H1 (cell line): ENCODE data around the gene MAN1A2. TPM values are rescaled to one million over a fixed set of nuclear protein-coding genes. Genes with fewer than 3 reads are reported as not detected.

Source experiments
- CTCF ChIA-PET: fragments of 300-600 bp; sonication (Branson Sonifier 250); formaldehyde crosslinking; loops from one replicate; lab custom pipeline; 2021; ENCODE audit not compliant: partially characterized antibody; lab: Charles Lee
- POLR2A ChIA-PET: fragments of 300-600 bp; sonication (Branson Sonifier 250); formaldehyde crosslinking; loops from one replicate; lab custom pipeline; 2021; ENCODE audit warnings: inconsistent platforms; ENCODE audit not compliant: partially characterized antibody; lab: Charles Lee
- DNase-seq, 2 experiments: peaks; one replicate each; pipeline versions ENCODE4 v3.0.0 to v3.0.0-alpha.2; 2010 to 2022; ENCODE audit warnings: low spot score in 2 of 2, low read depth in 1 of 2, mixed read lengths in 1 of 2
- FAIRE-seq: peaks from 2 replicates; lab custom pipeline; 2011; peaks lifted over from hg19 to GRCh38; lab: Jason Lieb, UNC
- H2AFZ ChIP-seq: 2 replicates; pipeline ENCODE4 v1.8.1; 2012; ENCODE audit warnings: low read length, inconsistent platforms
- H2AK5ac ChIP-seq: 2 replicates; pipeline ENCODE4 v1.6.1; 2013; ENCODE audit warnings: low read depth, low read length
- H2BK120ac ChIP-seq: replicated peaks from 2 replicates; pipeline ENCODE3; 2013; ENCODE audit warnings: low read depth, low read length, inconsistent platforms
- H2BK12ac ChIP-seq: 2 replicates; pipeline ENCODE4 v1.6.1; 2013; ENCODE audit warnings: low read depth, low read length
- H2BK15ac ChIP-seq: 2 replicates; pipeline ENCODE4 v1.6.1; 2013; ENCODE audit warnings: low read length
- H2BK20ac ChIP-seq: 2 replicates; pipeline ENCODE4 v1.6.1; 2013; ENCODE audit warnings: low read length
- H2BK5ac ChIP-seq: 2 replicates; pipeline ENCODE4 v1.6.1; 2013; ENCODE audit warnings: low read depth, low read length
- H3K14ac ChIP-seq: 2 replicates; pipeline ENCODE4 v1.6.1; 2013; ENCODE audit warnings: inconsistent platforms; ENCODE audit not compliant: insufficient read length
- H3K18ac ChIP-seq: 2 replicates; pipeline ENCODE4 v1.6.1; 2013; ENCODE audit warnings: low read length; ENCODE audit errors: extremely low read depth
- H3K23ac ChIP-seq: 2 replicates; pipeline ENCODE4 v1.6.1; 2013; ENCODE audit warnings: inconsistent platforms; ENCODE audit not compliant: insufficient read length
- H3K23me2 ChIP-seq: 2 replicates; pipeline ENCODE4 v1.6.1; 2013; ENCODE audit warnings: low read depth, low read length
- H3K27ac ChIP-seq: 2 replicates; pipeline ENCODE4 v1.6.1; 2011; ENCODE audit warnings: low read depth, low read length, inconsistent platforms
- H3K27me3 ChIP-seq, 4 experiments: replicated peaks in 1 of 4; 1 replicate in 1 of 4; 2 replicates in 3 of 4; pipeline versions ENCODE4 v1.6.1 to v1.8.1; 2011 to 2013; ENCODE audit warnings: low read length in 3 of 4, mild to moderate bottlenecking in 3 of 4, inconsistent platforms in 2 of 4, mixed read lengths in 2 of 4, moderate library complexity in 1 of 4; ENCODE audit not compliant: control insufficient read depth in 3 of 4, insufficient read depth in 3 of 4; ENCODE audit errors: extremely low read depth in 1 of 4
- H3K36me3 ChIP-seq, 4 experiments: 2 replicates each; pipeline versions ENCODE4 v1.6.1 to v1.8.1; 2011 to 2013; ENCODE audit warnings: mild to moderate bottlenecking in 4 of 4, low read length in 3 of 4, moderate library complexity in 2 of 4, control low read depth in 1 of 4, inconsistent platforms in 1 of 4; ENCODE audit not compliant: insufficient read depth in 4 of 4, control insufficient read depth in 2 of 4
- H3K4ac ChIP-seq: replicated peaks from 2 replicates; pipeline ENCODE3; 2013; ENCODE audit warnings: low read length, low read depth, mixed read lengths, inconsistent platforms; ENCODE audit not compliant: insufficient read length
- H3K4me1 ChIP-seq, 4 experiments: replicated peaks in 1 of 4; 1 replicate in 1 of 4; 2 replicates in 3 of 4; pipeline versions ENCODE4 v1.6.1 to v1.8.1; 2011 to 2013; ENCODE audit warnings: low read length in 3 of 4, inconsistent platforms in 2 of 4, mixed read lengths in 1 of 4; ENCODE audit not compliant: insufficient read depth in 4 of 4, control insufficient read depth in 3 of 4
- H3K4me2 ChIP-seq, 2 experiments: 2 replicates each; pipeline versions ENCODE4 v1.6.1 to v1.8.1; 2011 to 2013; ENCODE audit warnings: low read depth in 2 of 2, low read length in 2 of 2, control low read depth in 1 of 2, inconsistent platforms in 1 of 2, mild to moderate bottlenecking in 1 of 2; ENCODE audit not compliant: insufficient read depth in 1 of 2
- H3K4me3 ChIP-seq, 4 experiments: fragments of 200-600, 300-600 bp in 1 of 4; sonication (generic), shearing (Covaris generic), sonication (Bioruptor Twin) in 1 of 4; 2 replicates each; pipeline versions ENCODE4 v1.5.1 to v1.8.1; 2011 to 2016; ENCODE audit warnings: low read length in 4 of 4, low read depth in 3 of 4, control low read depth in 2 of 4, inconsistent platforms in 2 of 4, mild to moderate bottlenecking in 2 of 4, mixed read lengths in 1 of 4, moderate library complexity in 1 of 4; ENCODE audit not compliant: insufficient read depth in 2 of 4; ENCODE audit errors: extremely low read depth in 1 of 4
- H3K56ac ChIP-seq: replicated peaks from 2 replicates; pipeline ENCODE3; 2013; ENCODE audit warnings: low read depth, mild to moderate bottlenecking, mixed read lengths, low read length, inconsistent platforms; ENCODE audit not compliant: insufficient read length
- H3K79me1 ChIP-seq: 2 replicates; pipeline ENCODE4 v1.6.1; 2013; ENCODE audit warnings: low read depth, low read length, control low read depth
- H3K79me2 ChIP-seq, 2 experiments: 2 replicates each; pipeline versions ENCODE4 v1.6.1 to v1.8.1; 2012 to 2013; ENCODE audit warnings: low read length in 2 of 2, mild to moderate bottlenecking in 2 of 2, inconsistent platforms in 1 of 2; ENCODE audit not compliant: insufficient read depth in 2 of 2, control insufficient read depth in 1 of 2
- H3K9ac ChIP-seq, 4 experiments: replicated peaks in 1 of 4; 1 replicate in 1 of 4; 2 replicates in 3 of 4; pipeline versions ENCODE4 v1.6.1 to v1.8.1; 2011 to 2013; ENCODE audit warnings: low read depth in 3 of 4, low read length in 3 of 4, control low read depth in 2 of 4, mild to moderate bottlenecking in 2 of 4, moderate library complexity in 2 of 4, inconsistent platforms in 1 of 4; ENCODE audit errors: extremely low read depth in 1 of 4
- H3K9me3 ChIP-seq, 2 experiments: 2 replicates each; pipeline versions ENCODE4 v1.6.1 to v1.8.1; 2012 to 2013; ENCODE audit warnings: mild to moderate bottlenecking in 2 of 2, moderate library complexity in 2 of 2, control low read depth in 1 of 2, inconsistent platforms in 1 of 2, low read depth in 1 of 2, low read length in 1 of 2, mixed read lengths in 1 of 2; ENCODE audit not compliant: insufficient read depth in 2 of 2
- H4K20me1 ChIP-seq, 2 experiments: replicated peaks in 1 of 2; 2 replicates each; pipeline versions ENCODE3 to v1.8.1; 2011 to 2013; ENCODE audit warnings: inconsistent platforms in 2 of 2, low read length in 2 of 2, mild to moderate bottlenecking in 1 of 2; ENCODE audit not compliant: insufficient read depth in 2 of 2, control insufficient read depth in 1 of 2
- H4K5ac ChIP-seq: 2 replicates; pipeline ENCODE4 v1.6.1; 2013; ENCODE audit warnings: low read length, low read depth, mixed read lengths, inconsistent platforms; ENCODE audit not compliant: insufficient read length
- H4K8ac ChIP-seq: 2 replicates; pipeline ENCODE4 v1.8.0; 2013; ENCODE audit warnings: mild to moderate bottlenecking, moderate library complexity, low read length, inconsistent platforms; ENCODE audit not compliant: insufficient read depth; ENCODE audit errors: extremely low read depth
- H4K91ac ChIP-seq: replicated peaks from 2 replicates; pipeline ENCODE3; 2013; ENCODE audit warnings: low read length, mixed read lengths, inconsistent platforms; ENCODE audit not compliant: insufficient read length
- BCL11A ChIP-seq, 2 experiments: IDR thresholded peaks; one replicate each; pipeline ENCODE4 v1.6.1; 2011; ENCODE audit warnings: low read depth in 2 of 2, low read length in 2 of 2, mild to moderate bottlenecking in 2 of 2
- EZH2 ChIP-seq: fragments of 200-600 bp; sonication (generic); IDR thresholded peaks from 2 replicates; pipeline ENCODE4 v1.7.1; 2012; ENCODE audit warnings: low read depth, mild to moderate bottlenecking, moderate library complexity, low read length, inconsistent platforms; ENCODE audit not compliant: severe bottlenecking
- HDAC2 ChIP-seq, 2 experiments: fragments of 300-600 bp in 1 of 2; sonication (generic) in 1 of 2; IDR thresholded peaks; 2 replicates each; pipeline ENCODE4 v1.6.1; 2011 to 2012; ENCODE audit warnings: low read depth in 2 of 2, low read length in 2 of 2, mild to moderate bottlenecking in 2 of 2, moderate library complexity in 2 of 2, borderline replicate concordance in 1 of 2, inconsistent platforms in 1 of 2
- KDM4A ChIP-seq: IDR thresholded peaks from one replicate; pipeline ENCODE4 v1.7.1; 2012; ENCODE audit warnings: low read depth, mild to moderate bottlenecking, moderate library complexity, low read length, inconsistent platforms; ENCODE audit not compliant: severe bottlenecking
- RFX5 ChIP-seq: IDR thresholded peaks from 2 replicates; pipeline ENCODE4 v1.6.1; 2011; ENCODE audit warnings: low read depth, low read length, improper control_type of control experiment, borderline replicate concordance
- SRF ChIP-seq: IDR thresholded peaks from 2 replicates; pipeline ENCODE4 v1.6.1; 2011; ENCODE audit warnings: mild to moderate bottlenecking, low read depth, low read length, moderate library complexity
- TAF1 ChIP-seq: IDR thresholded peaks from 2 replicates; pipeline ENCODE4 v1.6.1; 2011; ENCODE audit warnings: mild to moderate bottlenecking, low read depth, low read length
- TAF7 ChIP-seq: optimal IDR thresholded peaks from 2 replicates; pipeline ENCODE3; 2011; ENCODE audit warnings: low read depth, mild to moderate bottlenecking, inconsistent platforms, low read length, moderate library complexity, borderline replicate concordance
- WGBS, 2 experiments: shearing (Covaris generic) in 1 of 2; methylation state at CpG; one replicate each; pipeline versions ENCODE4 v1.1.6 to v1.1.7; 2013 to 2015; ENCODE audit warnings: low lambda C conversion rate in 2 of 2, mixed read lengths in 2 of 2, inconsistent platforms in 1 of 2, low coverage in 1 of 2, missing lambda C conversion rate in 1 of 2; ENCODE audit not compliant: insufficient replicate concordance in 2 of 2, insufficient coverage in 1 of 2, insufficient read length in 1 of 2; ENCODE audit errors: extremely low coverage in 1 of 2, missing lambda C conversion rate in 1 of 2; 5-methylcytosine and 5-hydroxymethylcytosine counted together
- polyA plus RNA-seq, 7 experiments: library from polyadenylated mRNA; depleted of rRNA in 3 of 7; stranded (reverse) in 5 of 7; unstranded in 2 of 7; fragments of >200 nt in 5 of 7; fragments of 200-250 nt in 2 of 7; gene quantifications; 1 replicate in 5 of 7; 2 replicates in 1 of 7; 4 replicates in 1 of 7; pipeline versions ENCODE4 v1.2.1 to v1.2.3, GENCODE V29; 2011 to 2013; ENCODE audit warnings: missing spikeins in 2 of 7, mixed read lengths in 2 of 7
- total RNA-seq: library from RNA; stranded (reverse); fragmentation: NEBNext Ultra II Directional; extraction: Animal tissue kit (Norgen Biotek cat#: 25700); gene quantifications from 2 replicates; pipeline ENCODE4 v1.2.1, GENCODE V29; 2021
- TF ChIP-seq, protein P1 (sequence below), 3 experiments: IDR thresholded peaks; 1 replicate in 2 of 3; 2 replicates in 1 of 3; pipeline versions ENCODE4 v1.5.1 to v1.6.1; 2011; ENCODE audit warnings: low read length in 3 of 3, mild to moderate bottlenecking in 3 of 3, inconsistent platforms in 2 of 3, low read depth in 1 of 3, moderate library complexity in 1 of 3; ENCODE audit not compliant: insufficient read depth in 1 of 3; ENCODE audit errors: control extremely low read depth in 1 of 3

MAN1A2 gene
- total and polyA plus RNA-seq, 2 of the 8 experiments (the other 6 are each of a cell fraction or from before 2014, with no cell fraction given) = 5.5 to 18.8 TPM

DNA sequence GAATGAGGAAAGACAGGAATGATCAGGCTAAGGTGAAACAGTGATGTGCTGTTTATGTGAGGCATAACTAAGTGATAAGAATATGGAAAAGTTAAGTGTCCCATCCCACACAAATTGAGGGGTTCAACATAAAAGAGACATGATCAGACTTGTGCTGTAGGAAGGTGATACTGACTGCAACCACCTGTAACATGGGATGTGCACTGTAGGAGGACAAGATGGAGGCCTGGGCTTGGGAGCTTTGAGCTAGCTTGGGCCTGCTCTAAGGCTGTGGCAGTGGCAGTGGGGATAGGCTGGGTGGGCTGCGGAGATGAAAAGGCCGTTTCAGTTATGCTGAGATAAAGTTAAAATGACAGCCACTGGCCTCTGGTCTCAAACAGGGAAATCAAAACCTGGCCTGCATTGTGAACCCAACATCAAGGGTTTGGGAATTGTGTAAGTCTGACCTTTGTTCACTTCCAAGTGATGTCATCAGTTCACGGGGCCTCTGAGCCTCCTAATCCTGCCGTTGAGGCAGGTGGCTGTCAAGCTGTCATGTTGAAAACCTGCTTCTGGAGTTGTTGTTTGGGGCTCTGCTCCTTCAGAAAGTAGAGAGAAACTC is 177.4 kb downstream of the MAN1A2 start:
- H2BK12ac ChIP-seq = no peak overlapping the region
- no peak overlapping the region for H3K9ac ChIP-seq
- H2BK5ac ChIP-seq = no peak overlapping the region
- H2BK20ac ChIP-seq = no peak overlapping the region
- 96% methylated on average over 4 of the region's 4 CpGs; no CpG with 5 or more reads in 1 of the 2 experiments for WGBS, 2 experiments
- no peak overlapping the region for H2BK120ac ChIP-seq
- no peaks in the 10 kb centered on the region for H3K9me3 ChIP-seq
- H3K4me3 ChIP-seq = no peak overlapping the region
- H4K91ac ChIP-seq = no peak overlapping the region
- FAIRE-seq = no peak
- no peaks in the 10 kb centered on the region for H3K79me2 ChIP-seq
- no peak overlapping the region for H2AK5ac ChIP-seq
- no peak overlapping the region for H3K18ac ChIP-seq
- H2AFZ ChIP-seq = peak overlapping the region; percentile 63; the same call in 1 of the 2 replicates
- no peak overlapping the region for H3K56ac ChIP-seq
- no peak overlapping the region for H3K4me2 ChIP-seq
- no peaks in the 10 kb centered on the region for H3K36me3 ChIP-seq
- H3K14ac ChIP-seq = no peak overlapping the region
- H2BK15ac ChIP-seq = no peak overlapping the region
- H4K20me1 ChIP-seq = no peaks in the 10 kb centered on the region
- H3K23ac ChIP-seq = no peak overlapping the region
- ChIA-PET CTCF (interaction anchor here (0.6 to 2.9 kb wide), 3 partner anchors 10 to 258 kb away, joined by 3 to 16 read pairs (median 4); no protein-coding TSS in a partner anchor), POLR2A (no interaction called here)
- no peaks in the 10 kb centered on the region for H3K27me3 ChIP-seq
- no peaks in the 10 kb centered on the region for H3K79me1 ChIP-seq
- H3K4ac ChIP-seq = no peak overlapping the region
- H3K23me2 ChIP-seq = no peaks in the 10 kb centered on the region
- H4K5ac ChIP-seq = no peak overlapping the region
- no peak for DNase-seq
- no peak overlapping the region for H3K27ac ChIP-seq
- no peak overlapping the region for H4K8ac ChIP-seq
- H3K4me1 ChIP-seq = no peaks in the 10 kb centered on the region
- TF ChIP-seq SRF = no peak
- TF ChIP-seq EZH2 = no peak
- no peak for TF ChIP-seq RFX5
- TF ChIP-seq, protein P1, sequence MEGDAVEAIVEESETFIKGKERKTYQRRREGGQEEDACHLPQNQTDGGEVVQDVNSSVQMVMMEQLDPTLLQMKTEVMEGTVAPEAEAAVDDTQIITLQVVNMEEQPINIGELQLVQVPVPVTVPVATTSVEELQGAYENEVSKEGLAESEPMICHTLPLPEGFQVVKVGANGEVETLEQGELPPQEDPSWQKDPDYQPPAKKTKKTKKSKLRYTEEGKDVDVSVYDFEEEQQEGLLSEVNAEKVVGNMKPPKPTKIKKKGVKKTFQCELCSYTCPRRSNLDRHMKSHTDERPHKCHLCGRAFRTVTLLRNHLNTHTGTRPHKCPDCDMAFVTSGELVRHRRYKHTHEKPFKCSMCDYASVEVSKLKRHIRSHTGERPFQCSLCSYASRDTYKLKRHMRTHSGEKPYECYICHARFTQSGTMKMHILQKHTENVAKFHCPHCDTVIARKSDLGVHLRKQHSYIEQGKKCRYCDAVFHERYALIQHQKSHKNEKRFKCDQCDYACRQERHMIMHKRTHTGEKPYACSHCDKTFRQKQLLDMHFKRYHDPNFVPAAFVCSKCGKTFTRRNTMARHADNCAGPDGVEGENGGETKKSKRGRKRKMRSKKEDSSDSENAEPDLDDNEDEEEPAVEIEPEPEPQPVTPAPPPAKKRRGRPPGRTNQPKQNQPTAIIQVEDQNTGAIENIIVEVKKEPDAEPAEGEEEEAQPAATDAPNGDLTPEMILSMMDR (IDR thresholded peaks at IDR 0.05; ENCODE audit: control extremely low read depth in 1 of 3, insufficient read depth in 1 of 3, low read depth in 1 of 3, low read length in 3 of 3) = no peak
- TF ChIP-seq TAF7 = no peak
- TF ChIP-seq BCL11A (IDR thresholded peaks at IDR 0.05; ENCODE audit: low read depth in 2 of 2, low read length in 2 of 2) = no peak
- TF ChIP-seq KDM4A = no peak
- no peak for TF ChIP-seq HDAC2 (IDR thresholded peaks at IDR 0.05; ENCODE audit: borderline replicate concordance in 1 of 2, low read depth in 2 of 2, low read length in 2 of 2)
- TF ChIP-seq TAF1 = no peak
